ENCODE measurements around the gene VPS33A. TPM values are rescaled to one million over a fixed set of nuclear protein-coding genes. Genes with fewer than 3 reads are reported as not detected.

VPS33A gene
- total and polyA plus RNA-seq, 2 of the 13 experiments (the other 11 are each of a cell fraction or from before 2014, with no cell fraction given), result 11.0 to 43.6 TPM

- TF ChIP-seq STAT6 (CRISPR knock-in tag; IDR thresholded peaks at IDR 0.05; ENCODE audit: borderline replicate concordance) (no peak), ZNF549 (CRISPR knock-in tag; IDR thresholded peaks at IDR 0.05) (no peak), ZNF770 (CRISPR knock-in tag; IDR thresholded peaks at IDR 0.05) (no peak), GLI4 (CRISPR knock-in tag; IDR thresholded peaks at IDR 0.05; ENCODE audit: borderline replicate concordance) (no peak), YEATS4 (CRISPR knock-in tag; IDR thresholded peaks at IDR 0.05; ENCODE audit: borderline replicate concordance) (peak; percentile 59; the same call in 1 of the 2 replicates), ZFX (CRISPR knock-in tag; IDR thresholded peaks at IDR 0.05; ENCODE audit: low read depth) (peak; percentile 71), ZNF383 (CRISPR knock-in tag; IDR thresholded peaks at IDR 0.05; ENCODE audit: borderline replicate concordance) (no peak), ZHX1 (CRISPR knock-in tag; IDR thresholded peaks at IDR 0.05; ENCODE audit: low read depth) (no peak), CEBPZ (IDR thresholded peaks at IDR 0.05; ENCODE audit: low read length) (no peak), ZNF790 (CRISPR knock-in tag; IDR thresholded peaks at IDR 0.05; ENCODE audit: borderline replicate concordance) (no peak; the same call in 1 of the 2 replicates), SP1 (IDR thresholded peaks at IDR 0.05) (no peak), SP1 (CRISPR knock-in tag; IDR thresholded peaks at IDR 0.05) (no peak; the same call in 1 of the 2 replicates), ZNF512B (CRISPR knock-in tag; IDR thresholded peaks at IDR 0.05; ENCODE audit: borderline replicate concordance) (no peak)
Observed at GRCh38 chr12:122226366-122227125, 39.7 kb downstream of the VPS33A start (continued).

Data from HepG2 (cell line).